Transverse colon (tissue), 4 donors: Measurements from ENCODE around the gene PASK.

Experiments
- CTCF ChIP-seq, 5 experiments: fragments of 200-600 bp in 3 of 5; fragments of 450-650 bp in 2 of 5; sonication (generic) in 3 of 5; IDR thresholded peaks; 1 replicate in 2 of 5; 2 replicates in 3 of 5; pipeline ENCODE4 v1.5.1; 2016 to 2017; ENCODE audit warnings: antibody characterized with exemption in 5 of 5, inconsistent platforms in 3 of 5, mild to moderate bottlenecking in 2 of 5, moderate library complexity in 1 of 5
- POLR2AphosphoS5 ChIP-seq, 3 donors: sonication (generic); formaldehyde crosslinking; IDR thresholded peaks; one replicate each; pipeline ENCODE4 v1.6.1; 2016; ENCODE audit warnings: antibody characterized with exemption in 3 of 3

DNA sequence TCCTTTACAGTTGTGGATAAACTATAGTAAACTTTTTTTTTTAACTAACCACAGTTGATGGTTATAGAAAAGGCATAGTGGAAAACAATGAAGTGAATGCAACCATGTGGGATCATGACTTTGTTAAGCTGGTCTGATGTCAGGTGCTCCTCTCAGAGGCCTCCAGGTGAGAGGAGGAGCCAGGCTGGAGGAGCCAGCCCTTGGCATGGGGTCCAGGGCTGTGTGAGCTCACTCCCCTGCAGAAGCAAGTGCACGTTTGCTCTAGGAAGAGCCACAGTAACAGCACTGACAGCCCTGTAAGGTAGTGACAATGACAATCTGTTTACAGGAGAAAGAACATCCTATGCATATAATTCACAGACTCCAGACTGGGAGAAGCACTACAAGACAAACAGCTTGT, 6.7 kb upstream of the PASK start:
- no peak for TF ChIP-seq CTCF (IDR thresholded peaks at IDR 0.05)
- no peak for TF ChIP-seq POLR2AphosphoS5 (IDR thresholded peaks at IDR 0.05)
